Measurements from ENCODE around the gene LPIN1.
A peak's percentile ranks its signal among the peaks of the same experiment; 100 is the strongest.

LPIN1 gene

DNA sequence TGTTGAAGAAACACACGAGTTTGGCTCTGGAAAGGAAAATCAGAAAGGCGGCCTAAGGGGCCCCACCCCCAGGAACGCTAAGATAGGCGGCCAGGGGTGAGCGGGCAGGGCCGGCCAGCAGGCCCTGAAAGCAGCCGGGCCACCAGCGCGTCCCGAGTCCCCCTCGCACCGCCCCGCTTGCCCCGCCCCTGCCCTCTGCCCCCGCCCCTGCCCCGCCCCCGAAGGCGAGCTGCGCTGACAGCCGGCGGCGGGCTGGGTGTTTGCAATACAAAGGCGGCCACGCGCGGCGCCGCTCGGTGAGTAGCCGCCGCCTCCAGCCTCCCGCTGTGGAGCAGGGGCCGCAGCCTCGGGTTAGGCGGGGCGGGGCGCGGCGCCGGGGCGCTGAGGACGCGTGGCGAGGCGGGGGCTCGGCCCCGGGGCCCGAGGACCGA is at the start of gene LPIN1:
Gene LPIN1, plus strand, starts transcription at position 257 of the 431 bp plus-strand sequence. CDS start 18,910 bp downstream, outside the sequence.
- H3K4me3 ChIP-seq (ENCODE audit: low read depth, low read length), result peak within 1 kb of the TSS; percentile 39
- TF ChIP-seq, protein P1, sequence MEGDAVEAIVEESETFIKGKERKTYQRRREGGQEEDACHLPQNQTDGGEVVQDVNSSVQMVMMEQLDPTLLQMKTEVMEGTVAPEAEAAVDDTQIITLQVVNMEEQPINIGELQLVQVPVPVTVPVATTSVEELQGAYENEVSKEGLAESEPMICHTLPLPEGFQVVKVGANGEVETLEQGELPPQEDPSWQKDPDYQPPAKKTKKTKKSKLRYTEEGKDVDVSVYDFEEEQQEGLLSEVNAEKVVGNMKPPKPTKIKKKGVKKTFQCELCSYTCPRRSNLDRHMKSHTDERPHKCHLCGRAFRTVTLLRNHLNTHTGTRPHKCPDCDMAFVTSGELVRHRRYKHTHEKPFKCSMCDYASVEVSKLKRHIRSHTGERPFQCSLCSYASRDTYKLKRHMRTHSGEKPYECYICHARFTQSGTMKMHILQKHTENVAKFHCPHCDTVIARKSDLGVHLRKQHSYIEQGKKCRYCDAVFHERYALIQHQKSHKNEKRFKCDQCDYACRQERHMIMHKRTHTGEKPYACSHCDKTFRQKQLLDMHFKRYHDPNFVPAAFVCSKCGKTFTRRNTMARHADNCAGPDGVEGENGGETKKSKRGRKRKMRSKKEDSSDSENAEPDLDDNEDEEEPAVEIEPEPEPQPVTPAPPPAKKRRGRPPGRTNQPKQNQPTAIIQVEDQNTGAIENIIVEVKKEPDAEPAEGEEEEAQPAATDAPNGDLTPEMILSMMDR (IDR thresholded peaks at IDR 0.05; ENCODE audit: borderline replicate concordance, insufficient read depth, low read depth, low read length), result peak; percentile 11; the same call in 1 of the 2 replicates

DNA sequence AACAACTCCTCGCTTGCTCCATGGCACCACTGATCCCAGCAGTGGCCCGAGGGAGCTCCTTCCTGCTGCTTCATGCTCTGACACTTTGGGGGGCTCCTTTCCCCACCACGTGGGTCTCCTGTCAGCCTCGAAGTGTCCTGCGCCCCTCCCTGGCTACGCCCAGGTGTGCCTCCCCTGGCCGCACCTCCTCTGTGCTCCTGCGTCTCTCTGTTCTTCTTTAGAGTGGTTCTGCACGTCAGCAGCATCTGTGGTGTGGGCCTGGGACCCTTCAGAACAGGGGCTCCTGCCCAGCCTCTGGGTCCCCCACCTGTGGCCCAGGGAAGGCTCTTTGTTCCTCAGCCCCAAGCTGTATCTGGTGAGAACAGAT is 49.7 kb upstream of the LPIN1 start:
- H3K4me3 ChIP-seq (ENCODE audit: low read depth, low read length), result no peak overlapping the region
- TF ChIP-seq, protein P1 (IDR thresholded peaks at IDR 0.05; ENCODE audit: borderline replicate concordance, insufficient read depth, low read depth, low read length), result no peak

DNA sequence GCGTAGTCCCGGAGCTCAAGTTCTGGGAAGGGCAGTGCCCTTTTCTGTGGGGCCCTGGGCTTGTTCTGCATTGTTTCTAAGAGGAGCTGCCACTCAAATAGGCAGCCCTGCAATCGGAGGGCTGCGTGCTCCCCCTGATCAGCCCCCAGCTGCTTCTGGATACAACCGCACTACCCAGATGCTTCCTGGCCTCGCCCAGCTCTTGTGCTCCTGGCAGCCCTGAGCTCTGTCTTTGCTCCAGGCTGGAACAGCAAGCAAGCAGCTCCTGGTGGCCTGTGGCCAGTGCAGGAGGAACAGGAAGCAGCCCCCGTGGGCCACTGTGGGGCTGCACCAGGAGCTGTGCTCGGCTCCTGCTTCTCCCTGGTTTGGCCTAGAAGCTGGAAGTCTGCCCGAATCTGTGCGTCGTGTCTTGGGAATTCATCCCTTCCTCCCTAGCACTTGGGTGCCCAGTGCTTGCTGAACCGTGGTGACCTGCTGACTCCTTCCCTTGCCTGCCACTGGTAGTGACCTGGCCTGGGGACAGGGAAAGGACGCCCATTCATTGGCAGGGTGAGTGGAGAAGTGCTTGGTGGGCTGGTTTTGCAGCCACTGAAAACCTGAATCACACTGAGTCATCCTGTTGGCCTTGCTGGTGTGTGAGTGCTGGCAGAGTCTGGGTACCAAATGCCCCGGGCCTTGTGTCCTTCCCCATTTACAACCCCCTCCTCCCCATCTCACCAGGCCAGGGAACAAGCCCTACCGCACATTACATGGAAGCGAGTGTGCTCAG is 49.1 kb upstream of the LPIN1 start:
- no peak overlapping the region for H3K4me3 ChIP-seq (ENCODE audit: low read depth, low read length)
- TF ChIP-seq, protein P1 (IDR thresholded peaks at IDR 0.05; ENCODE audit: borderline replicate concordance, insufficient read depth, low read depth, low read length), result no peak

DNA sequence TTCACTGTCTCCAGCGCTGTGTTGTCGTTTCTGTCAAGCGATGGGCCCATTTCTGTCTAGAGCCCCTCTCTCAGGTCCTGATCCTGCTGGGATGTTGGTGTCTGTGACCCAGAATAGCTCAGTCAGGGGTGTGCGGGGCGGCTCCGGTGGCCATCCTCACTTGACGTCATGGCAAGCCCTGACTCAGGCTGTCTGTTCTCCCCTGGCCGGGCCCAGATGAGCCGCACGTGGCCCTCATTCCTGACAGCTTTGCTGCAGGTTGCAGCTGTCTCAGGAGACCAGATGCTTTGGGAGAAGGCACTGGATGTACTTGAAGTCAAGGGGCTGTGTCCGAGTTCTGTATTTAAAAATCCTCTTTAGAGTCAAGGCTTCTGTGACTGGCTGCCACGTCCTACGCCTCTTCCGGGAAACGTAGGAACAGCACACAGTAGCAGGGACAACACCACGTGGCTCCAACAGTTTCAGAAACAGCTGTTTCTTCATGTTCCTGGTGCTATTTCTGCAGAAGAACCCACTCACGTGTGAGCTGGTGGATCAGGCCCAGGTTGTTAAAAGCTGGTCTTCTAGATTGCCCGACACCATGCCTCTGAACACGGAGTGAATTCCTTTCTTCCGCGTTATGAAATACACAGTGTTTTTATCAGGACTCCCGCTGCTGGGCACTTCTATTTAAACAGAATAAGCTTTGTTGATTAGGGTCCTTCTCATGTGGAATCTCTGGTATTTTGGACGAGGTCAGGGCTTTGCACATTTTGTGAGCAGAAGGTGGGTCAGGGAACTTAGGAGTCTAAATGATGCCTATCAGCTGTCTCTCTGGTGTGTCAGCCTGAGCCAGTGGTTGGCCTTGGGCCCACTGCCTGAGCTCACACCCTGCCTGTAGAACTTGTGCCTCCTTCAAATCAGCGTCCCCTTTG is 48.2 kb upstream of the LPIN1 start:
- H3K4me3 ChIP-seq (ENCODE audit: low read depth, low read length), result no peak overlapping the region
- TF ChIP-seq, protein P1 (IDR thresholded peaks at IDR 0.05; ENCODE audit: borderline replicate concordance, insufficient read depth, low read depth, low read length), result no peak

DNA sequence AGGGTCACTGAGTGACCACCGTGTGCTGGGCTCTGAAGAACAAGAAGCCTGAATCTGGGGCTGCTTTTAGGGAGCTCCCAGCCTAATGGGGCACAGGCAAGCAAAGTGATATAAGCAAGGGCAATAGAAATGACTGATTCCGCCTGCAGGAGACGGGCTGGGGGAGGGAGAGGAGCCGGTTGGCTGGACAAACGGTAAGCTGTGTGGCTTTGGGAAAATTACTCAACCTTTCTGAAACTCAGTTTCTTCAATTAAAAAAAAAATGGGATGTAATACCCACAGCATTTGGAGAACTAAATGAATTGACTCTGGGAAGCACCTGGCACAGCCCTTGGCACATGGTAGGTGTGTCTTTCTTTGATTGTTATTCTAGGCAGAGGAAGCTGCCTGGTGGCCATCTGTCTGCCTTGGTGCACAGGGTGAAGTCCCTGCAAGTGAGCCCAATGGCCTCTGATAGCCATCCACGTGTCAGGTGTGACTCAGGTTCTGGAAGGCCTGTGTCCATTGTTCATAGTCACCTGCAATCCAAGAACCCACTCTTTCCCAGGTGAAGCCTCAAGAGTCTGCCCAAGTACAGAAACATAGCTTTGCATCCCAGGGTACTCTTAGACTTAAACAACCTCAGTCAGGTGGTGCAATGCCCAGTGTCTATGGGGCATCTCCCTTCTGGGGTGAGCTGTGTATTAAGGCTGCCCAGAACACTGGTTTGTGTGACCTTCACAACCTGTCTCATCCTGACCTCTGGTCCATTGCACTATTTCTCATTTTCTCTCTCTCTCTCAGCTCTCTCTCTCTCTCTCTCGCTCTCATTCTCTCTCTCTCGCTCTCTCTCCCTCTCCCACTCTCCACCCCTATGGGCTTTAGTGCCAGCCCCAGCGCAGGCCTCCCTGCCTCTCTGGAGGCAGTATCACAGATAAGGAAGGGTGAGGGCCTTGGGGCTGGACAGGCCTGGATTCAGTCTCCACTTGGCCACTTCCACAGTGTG is 46.5 kb upstream of the LPIN1 start:
- TF ChIP-seq, protein P1 (IDR thresholded peaks at IDR 0.05; ENCODE audit: borderline replicate concordance, insufficient read depth, low read depth, low read length), result no peak
- H3K4me3 ChIP-seq (ENCODE audit: low read depth, low read length), result no peak overlapping the region

DNA sequence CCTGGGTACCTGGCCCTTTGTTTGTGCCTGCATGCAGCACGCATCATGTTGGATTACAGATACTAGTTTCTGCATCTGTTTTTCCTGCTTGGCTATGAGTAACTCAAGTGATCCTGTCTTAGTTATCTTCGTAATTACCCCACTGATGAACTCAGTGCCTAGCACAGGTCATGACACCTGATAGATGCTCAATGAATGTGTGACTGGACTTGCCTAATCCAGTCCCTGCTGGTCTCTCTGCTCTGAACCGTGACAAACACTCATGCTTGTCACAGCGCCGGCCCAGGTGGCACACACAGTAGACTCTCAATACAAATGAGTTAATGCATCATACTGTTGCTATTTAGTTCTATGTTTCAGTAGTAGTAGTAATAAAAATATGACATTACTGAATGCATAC is 45.2 kb upstream of the LPIN1 start:
- TF ChIP-seq, protein P1 (IDR thresholded peaks at IDR 0.05; ENCODE audit: borderline replicate concordance, insufficient read depth, low read depth, low read length), result no peak
- H3K4me3 ChIP-seq (ENCODE audit: low read depth, low read length), result no peak overlapping the region

Data from GM12875 (cell line).